WTC11 (cell line): ENCODE measurements around the gene SIGMAR1. TPM values are rescaled to one million over a fixed set of nuclear protein-coding genes. Genes with fewer than 3 reads are reported as not detected.

Source experiments
- ATAC-seq: fragments of 200-7000 bp; cut with Tn5 transposase; 2 replicates; pipeline ENCODE4 v1.10.0; 2021; ENCODE audit warnings: mild to moderate bottlenecking, moderate library complexity
- CTCF ChIA-PET: fragments of 300-600 bp; sonication (Branson Sonifier 250); formaldehyde crosslinking; loops from one replicate; lab custom pipeline; 2021; ENCODE audit warnings: antibody characterized with exemption; lab: Charles Lee
- POLR2A ChIA-PET: fragments of 350-600 bp; sonication (Branson Sonifier 250); formaldehyde crosslinking; loops from one replicate; lab custom pipeline; 2021; ENCODE audit warnings: antibody characterized with exemption; lab: Charles Lee
- DNase-seq: peaks from one replicate; pipeline ENCODE4 v3.0.0; 2021; ENCODE audit warnings: low spot score
- H3K27ac Mint-ChIP-seq: 2 replicates; pipeline ENCODE4 v1.8.0; 2021; ENCODE audit warnings: mixed read lengths
- H3K27me3 Mint-ChIP-seq: 2 replicates; pipeline ENCODE4 v1.8.0; 2021; ENCODE audit warnings: low read depth, mild to moderate bottlenecking, moderate library complexity, mixed read lengths
- H3K36me3 Mint-ChIP-seq: 2 replicates; pipeline ENCODE4 v1.8.0; 2021; ENCODE audit warnings: mixed read lengths
- H3K4me1 Mint-ChIP-seq: 2 replicates; pipeline ENCODE4 v1.8.0; 2022; ENCODE audit warnings: mixed read lengths
- H3K4me3 Mint-ChIP-seq: 2 replicates; pipeline ENCODE4 v1.8.0; 2021; ENCODE audit warnings: mild to moderate bottlenecking, moderate library complexity, mixed read lengths
- H3K9me3 Mint-ChIP-seq: 2 replicates; pipeline ENCODE4 v1.8.0; 2021; ENCODE audit warnings: mixed read lengths
- EMX1 ChIP-seq: fragments of 250-450 bp; sonication (Bioruptor Pico); IDR thresholded peaks from 2 replicates; pipeline ENCODE4 v1.8.0; 2021; ENCODE audit warnings: mild to moderate bottlenecking
- FOXJ3 ChIP-seq: sonication (generic); formaldehyde crosslinking; IDR thresholded peaks from 2 replicates; pipeline ENCODE4 v1.9.0; 2021; ENCODE audit warnings: missing genetic modification reagents, mild to moderate bottlenecking, borderline replicate concordance
- JUN ChIP-seq: sonication (generic); formaldehyde crosslinking; IDR thresholded peaks from 2 replicates; pipeline ENCODE4 v1.8.0; 2023; ENCODE audit warnings: mild to moderate bottlenecking, missing genetic modification reagents
- MYBL2 ChIP-seq: sonication (generic); formaldehyde crosslinking; IDR thresholded peaks from 2 replicates; pipeline ENCODE4 v1.8.1; 2023; ENCODE audit warnings: mild to moderate bottlenecking, moderate library complexity, missing genetic modification reagents
- NFYB ChIP-seq: sonication (generic); formaldehyde crosslinking; conservative IDR thresholded peaks from 2 replicates; pipeline ENCODE4 v1.8.0; 2022; ENCODE audit warnings: low read depth, missing genetic modification reagents
- NR2C2 ChIP-seq: sonication (generic); formaldehyde crosslinking; IDR thresholded peaks from 2 replicates; pipeline ENCODE4 v1.8.0; 2022; ENCODE audit warnings: mild to moderate bottlenecking, missing genetic modification reagents
- OVOL2 ChIP-seq: fragments of 250-450 bp; sonication (Bioruptor Pico); IDR thresholded peaks from 2 replicates; pipeline ENCODE4 v1.9.0; 2021; ENCODE audit warnings: mild to moderate bottlenecking, borderline replicate concordance
- PRDM15 ChIP-seq: sonication (generic); formaldehyde crosslinking; IDR thresholded peaks from 2 replicates; pipeline ENCODE4 v1.8.0; 2022; ENCODE audit warnings: missing genetic modification reagents
- PREB ChIP-seq: sonication (generic); formaldehyde crosslinking; IDR thresholded peaks from 2 replicates; pipeline ENCODE4 v1.8.1; 2022; ENCODE audit warnings: mild to moderate bottlenecking, missing genetic modification reagents, moderate library complexity, borderline replicate concordance
- PRRX2 ChIP-seq: fragments of 250-450 bp; sonication (Bioruptor Pico); IDR thresholded peaks from 2 replicates; pipeline ENCODE4 v1.8.0; 2021; ENCODE audit warnings: mild to moderate bottlenecking
- USF2 ChIP-seq: sonication (generic); formaldehyde crosslinking; IDR thresholded peaks from 2 replicates; pipeline ENCODE4 v1.8.1; 2023; ENCODE audit warnings: mild to moderate bottlenecking, missing genetic modification reagents, moderate library complexity
- ZNF121 ChIP-seq: sonication (generic); formaldehyde crosslinking; IDR thresholded peaks from 2 replicates; pipeline ENCODE4 v1.8.0; 2023; ENCODE audit warnings: missing genetic modification reagents
- total RNA-seq: library from RNA; stranded (reverse); gene quantifications from 3 replicates; pipeline ENCODE4 v1.2.3, GENCODE V29; 2021
- TF ChIP-seq, protein P1 (sequence below): fragments of 250-450 bp; sonication (Bioruptor Pico); IDR thresholded peaks from 2 replicates; pipeline ENCODE4 v1.9.0; 2021; ENCODE audit warnings: mild to moderate bottlenecking, borderline replicate concordance
- TF ChIP-seq, protein P2 (sequence below): sonication (generic); formaldehyde crosslinking; IDR thresholded peaks from 2 replicates; pipeline ENCODE4 v1.8.1; 2022; ENCODE audit warnings: mild to moderate bottlenecking, moderate library complexity, missing genetic modification reagents
- TF ChIP-seq, protein P3 (sequence below): fragments of 250-450 bp; sonication (Bioruptor Pico); IDR thresholded peaks from 2 replicates; pipeline ENCODE4 v2.1.2; 2022; ENCODE audit warnings: mild to moderate bottlenecking, moderate library complexity
- TF ChIP-seq, protein P4 (sequence below): sonication (generic); formaldehyde crosslinking; IDR thresholded peaks from 2 replicates; pipeline ENCODE4 v1.8.1; 2022; ENCODE audit warnings: missing genetic modification reagents, borderline replicate concordance

The SIGMAR1 gene
- total RNA-seq, 1 experiment from 2014 or later: 108 TPM

GRCh38 chr9:34655394-34655793 is 17.8 kb upstream of the SIGMAR1 start:
- ATAC-seq (no peak), DNase-seq (no peak)
- no peaks in the 10 kb centered on the region for H3K9me3 Mint-ChIP-seq
- H3K4me1 Mint-ChIP-seq: peaks cover 29% of the 10 kb centered on the region
- ChIA-PET POLR2A (no interaction called here), CTCF (interaction anchor here (0.7 to 2.6 kb wide), 5 partner anchors 9 to 46 kb away, joined by 3 to 12 read pairs (median 7); partner anchors contain the start of gene GALT)
- no peaks in the 10 kb centered on the region; the same call in 1 of the 2 replicates for H3K27me3 Mint-ChIP-seq
- H3K27ac Mint-ChIP-seq: no peak overlapping the region
- H3K36me3 Mint-ChIP-seq: no peaks in the 10 kb centered on the region
- no peak for TF ChIP-seq PRRX2 (CRISPR knock-in tag)
- TF ChIP-seq EMX1 (CRISPR knock-in tag): no peak
- no peak for TF ChIP-seq JUN (CRISPR knock-in tag)
- no peak for TF ChIP-seq NR2C2 (CRISPR knock-in tag)
- TF ChIP-seq ZNF121 (CRISPR knock-in tag): no peak
- TF ChIP-seq FOXJ3 (CRISPR knock-in tag): no peak
- no peak for TF ChIP-seq PREB (CRISPR knock-in tag)
- TF ChIP-seq, protein P1, sequence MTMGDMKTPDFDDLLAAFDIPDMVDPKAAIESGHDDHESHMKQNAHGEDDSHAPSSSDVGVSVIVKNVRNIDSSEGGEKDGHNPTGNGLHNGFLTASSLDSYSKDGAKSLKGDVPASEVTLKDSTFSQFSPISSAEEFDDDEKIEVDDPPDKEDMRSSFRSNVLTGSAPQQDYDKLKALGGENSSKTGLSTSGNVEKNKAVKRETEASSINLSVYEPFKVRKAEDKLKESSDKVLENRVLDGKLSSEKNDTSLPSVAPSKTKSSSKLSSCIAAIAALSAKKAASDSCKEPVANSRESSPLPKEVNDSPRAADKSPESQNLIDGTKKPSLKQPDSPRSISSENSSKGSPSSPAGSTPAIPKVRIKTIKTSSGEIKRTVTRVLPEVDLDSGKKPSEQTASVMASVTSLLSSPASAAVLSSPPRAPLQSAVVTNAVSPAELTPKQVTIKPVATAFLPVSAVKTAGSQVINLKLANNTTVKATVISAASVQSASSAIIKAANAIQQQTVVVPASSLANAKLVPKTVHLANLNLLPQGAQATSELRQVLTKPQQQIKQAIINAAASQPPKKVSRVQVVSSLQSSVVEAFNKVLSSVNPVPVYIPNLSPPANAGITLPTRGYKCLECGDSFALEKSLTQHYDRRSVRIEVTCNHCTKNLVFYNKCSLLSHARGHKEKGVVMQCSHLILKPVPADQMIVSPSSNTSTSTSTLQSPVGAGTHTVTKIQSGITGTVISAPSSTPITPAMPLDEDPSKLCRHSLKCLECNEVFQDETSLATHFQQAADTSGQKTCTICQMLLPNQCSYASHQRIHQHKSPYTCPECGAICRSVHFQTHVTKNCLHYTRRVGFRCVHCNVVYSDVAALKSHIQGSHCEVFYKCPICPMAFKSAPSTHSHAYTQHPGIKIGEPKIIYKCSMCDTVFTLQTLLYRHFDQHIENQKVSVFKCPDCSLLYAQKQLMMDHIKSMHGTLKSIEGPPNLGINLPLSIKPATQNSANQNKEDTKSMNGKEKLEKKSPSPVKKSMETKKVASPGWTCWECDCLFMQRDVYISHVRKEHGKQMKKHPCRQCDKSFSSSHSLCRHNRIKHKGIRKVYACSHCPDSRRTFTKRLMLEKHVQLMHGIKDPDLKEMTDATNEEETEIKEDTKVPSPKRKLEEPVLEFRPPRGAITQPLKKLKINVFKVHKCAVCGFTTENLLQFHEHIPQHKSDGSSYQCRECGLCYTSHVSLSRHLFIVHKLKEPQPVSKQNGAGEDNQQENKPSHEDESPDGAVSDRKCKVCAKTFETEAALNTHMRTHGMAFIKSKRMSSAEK (CRISPR knock-in tag): no peak
- no peak for TF ChIP-seq PRDM15 (CRISPR knock-in tag)
- no peak for TF ChIP-seq OVOL2 (CRISPR knock-in tag)
- no peak for TF ChIP-seq MYBL2
- TF ChIP-seq, protein P2, sequence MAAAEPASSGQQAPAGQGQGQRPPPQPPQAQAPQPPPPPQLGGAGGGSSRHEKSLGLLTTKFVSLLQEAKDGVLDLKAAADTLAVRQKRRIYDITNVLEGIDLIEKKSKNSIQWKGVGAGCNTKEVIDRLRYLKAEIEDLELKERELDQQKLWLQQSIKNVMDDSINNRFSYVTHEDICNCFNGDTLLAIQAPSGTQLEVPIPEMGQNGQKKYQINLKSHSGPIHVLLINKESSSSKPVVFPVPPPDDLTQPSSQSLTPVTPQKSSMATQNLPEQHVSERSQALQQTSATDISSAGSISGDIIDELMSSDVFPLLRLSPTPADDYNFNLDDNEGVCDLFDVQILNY (CRISPR knock-in tag): no peak
- TF ChIP-seq, all 79 proteins: peak for 0
- H3K4me3 Mint-ChIP-seq: no peak overlapping the region

- no peak overlapping the region for H3K27ac Mint-ChIP-seq
- no peak overlapping the region for H3K4me3 Mint-ChIP-seq
- H3K36me3 Mint-ChIP-seq: peaks cover 4% of the 10 kb centered on the region
- H3K9me3 Mint-ChIP-seq: no peaks in the 10 kb centered on the region
- H3K4me1 Mint-ChIP-seq: peaks cover 29% of the 10 kb centered on the region
- no peak for ATAC-seq
- no peak for DNase-seq
- ChIA-PET POLR2A (interaction anchor here (1.1 kb wide), 1 partner anchor 10 kb away, joined by 3 read pairs; no protein-coding TSS in a partner anchor), CTCF (interaction anchor here (0.6 to 4.2 kb wide), 6 partner anchors 10 to 48 kb away, joined by 3 to 31 read pairs (median 6); no protein-coding TSS in a partner anchor)
- no peaks in the 10 kb centered on the region; the same call in 1 of the 2 replicates for H3K27me3 Mint-ChIP-seq
- TF ChIP-seq USF2 (CRISPR knock-in tag) (no peak), NFYB (CRISPR knock-in tag) (no peak)
- TF ChIP-seq, protein P3, sequence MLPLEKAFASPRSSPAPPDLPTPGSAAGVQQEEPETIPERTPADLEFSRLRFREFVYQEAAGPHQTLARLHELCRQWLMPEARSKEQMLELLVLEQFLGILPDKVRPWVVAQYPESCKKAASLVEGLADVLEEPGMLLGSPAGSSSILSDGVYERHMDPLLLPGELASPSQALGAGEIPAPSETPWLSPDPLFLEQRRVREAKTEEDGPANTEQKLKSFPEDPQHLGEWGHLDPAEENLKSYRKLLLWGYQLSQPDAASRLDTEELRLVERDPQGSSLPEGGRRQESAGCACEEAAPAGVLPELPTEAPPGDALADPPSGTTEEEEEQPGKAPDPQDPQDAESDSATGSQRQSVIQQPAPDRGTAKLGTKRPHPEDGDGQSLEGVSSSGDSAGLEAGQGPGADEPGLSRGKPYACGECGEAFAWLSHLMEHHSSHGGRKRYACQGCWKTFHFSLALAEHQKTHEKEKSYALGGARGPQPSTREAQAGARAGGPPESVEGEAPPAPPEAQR: no peak
- TF ChIP-seq, protein P4, sequence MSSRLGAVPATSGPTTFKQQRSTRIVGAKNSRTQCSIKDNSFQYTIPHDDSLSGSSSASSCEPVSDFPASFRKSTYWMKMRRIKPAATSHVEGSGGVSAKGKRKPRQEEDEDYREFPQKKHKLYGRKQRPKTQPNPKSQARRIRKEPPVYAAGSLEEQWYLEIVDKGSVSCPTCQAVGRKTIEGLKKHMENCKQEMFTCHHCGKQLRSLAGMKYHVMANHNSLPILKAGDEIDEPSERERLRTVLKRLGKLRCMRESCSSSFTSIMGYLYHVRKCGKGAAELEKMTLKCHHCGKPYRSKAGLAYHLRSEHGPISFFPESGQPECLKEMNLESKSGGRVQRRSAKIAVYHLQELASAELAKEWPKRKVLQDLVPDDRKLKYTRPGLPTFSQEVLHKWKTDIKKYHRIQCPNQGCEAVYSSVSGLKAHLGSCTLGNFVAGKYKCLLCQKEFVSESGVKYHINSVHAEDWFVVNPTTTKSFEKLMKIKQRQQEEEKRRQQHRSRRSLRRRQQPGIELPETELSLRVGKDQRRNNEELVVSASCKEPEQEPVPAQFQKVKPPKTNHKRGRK (CRISPR knock-in tag): no peak
Observed at GRCh38 chr9:34654323-34655051, 16.9 kb upstream of the SIGMAR1 start.
